Thyroid gland (tissue), 4 donors: ENCODE results near the gene STOML3. TPM values are rescaled to one million over a fixed set of nuclear protein-coding genes. Genes with fewer than 3 reads are reported as not detected.

Source experiments
- DNase-seq, 2 donors: peaks; one replicate each; pipeline ENCODE4 v3.0.0-alpha.2; 2019
- H3K27ac ChIP-seq, 3 donors: fragments of 200-600 bp; sonication (generic); 1 replicate in 2 of 3; 2 replicates in 1 of 3; pipeline ENCODE4 v1.5.1; 2016 to 2019; ENCODE audit warnings: mild to moderate bottlenecking in 1 of 3, moderate library complexity in 1 of 3
- H3K27me3 ChIP-seq: fragments of 200-600 bp; sonication (generic); one replicate; pipeline ENCODE4 v1.5.1; 2019
- H3K36me3 ChIP-seq, 2 donors: fragments of 200-600 bp; sonication (generic); one replicate each; pipeline ENCODE4 v1.5.1; 2016 to 2019
- H3K4me1 ChIP-seq, 2 donors: fragments of 200-600 bp; sonication (generic); one replicate each; pipeline ENCODE4 v1.5.1; 2017 to 2019
- H3K4me3 ChIP-seq, 3 donors: fragments of 200-600 bp; sonication (generic); replicated peaks in 1 of 3; 1 replicate in 2 of 3; 2 replicates in 1 of 3; pipeline ENCODE4 v1.5.1; 2016; ENCODE audit warnings: mild to moderate bottlenecking in 1 of 3
- H3K9me3 ChIP-seq: fragments of 200-600 bp; sonication (generic); one replicate; pipeline ENCODE4 v1.5.1; 2017
- POLR2A ChIP-seq, 2 donors: fragments of 450-650 bp; IDR thresholded peaks; one replicate each; pipeline ENCODE4 v1.6.1; 2017; ENCODE audit warnings: antibody characterized with exemption in 2 of 2, mild to moderate bottlenecking in 2 of 2, moderate library complexity in 1 of 2
- WGBS, 2 donors: methylation state at CpG; one replicate each; pipeline ENCODE4 v1.1.5; 2017; 5-methylcytosine and 5-hydroxymethylcytosine counted together
- intact Hi-C: fragments of 100-400 bp; cut with DNase I; formaldehyde crosslinking; loops from one replicate; pipeline ENCODE4 v1.15.1; 2023
- total RNA-seq, 4 donors: library from RNA; depleted of rRNA; stranded (reverse); fragments of >200 nt; gene quantifications; one replicate each; pipeline ENCODE4 v1.2.3, GENCODE V29; 2016
- TF ChIP-seq, protein P1 (sequence below), 6 experiments: fragments of 200-600 bp in 3 of 6; fragments of 450-650 bp in 3 of 6; sonication (generic) in 3 of 6; IDR thresholded peaks; one replicate each; pipeline ENCODE4 v1.5.1; 2016 to 2019; ENCODE audit warnings: antibody characterized with exemption in 6 of 6, mild to moderate bottlenecking in 2 of 6, inconsistent platforms in 1 of 6, moderate library complexity in 1 of 6

Gene STOML3, protein sequence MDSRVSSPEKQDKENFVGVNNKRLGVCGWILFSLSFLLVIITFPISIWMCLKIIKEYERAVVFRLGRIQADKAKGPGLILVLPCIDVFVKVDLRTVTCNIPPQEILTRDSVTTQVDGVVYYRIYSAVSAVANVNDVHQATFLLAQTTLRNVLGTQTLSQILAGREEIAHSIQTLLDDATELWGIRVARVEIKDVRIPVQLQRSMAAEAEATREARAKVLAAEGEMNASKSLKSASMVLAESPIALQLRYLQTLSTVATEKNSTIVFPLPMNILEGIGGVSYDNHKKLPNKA
- total RNA-seq, result not detected

DNA sequence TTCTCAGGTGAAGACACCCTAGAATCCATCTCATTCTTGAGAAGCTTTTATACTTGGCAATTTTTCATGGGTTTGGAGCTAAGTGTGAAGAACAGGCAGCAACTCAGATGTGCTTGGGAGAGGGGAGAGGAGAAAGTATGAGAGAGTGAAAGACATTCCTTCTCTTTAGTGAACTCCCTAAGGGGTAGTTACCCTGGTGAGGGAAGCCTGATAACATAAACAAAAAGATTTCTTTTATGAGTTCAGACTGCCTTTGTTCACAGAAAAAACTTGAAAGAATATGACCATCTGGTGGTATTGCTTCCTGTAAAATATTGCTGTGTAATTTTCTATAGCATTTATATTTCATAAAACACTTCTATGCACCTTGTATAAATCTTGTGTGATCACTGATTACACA, at the start of gene STOML3:
TSS of gene STOML3 (minus strand) at position 139 of the 400 bp plus-strand sequence. CDS start at position 29, 110 bp downstream.
- no peak within 1 kb of the TSS for H3K4me3 ChIP-seq
- DNase-seq, result no peak
- H3K27ac ChIP-seq, result no peak within 1 kb of the TSS
- H3K36me3 ChIP-seq, result no peaks in the 10 kb centered on the region
- H3K9me3 ChIP-seq, result no peaks in the 10 kb centered on the region
- H3K27me3 ChIP-seq, result no peaks in the 10 kb centered on the region
- TF ChIP-seq, protein P1, sequence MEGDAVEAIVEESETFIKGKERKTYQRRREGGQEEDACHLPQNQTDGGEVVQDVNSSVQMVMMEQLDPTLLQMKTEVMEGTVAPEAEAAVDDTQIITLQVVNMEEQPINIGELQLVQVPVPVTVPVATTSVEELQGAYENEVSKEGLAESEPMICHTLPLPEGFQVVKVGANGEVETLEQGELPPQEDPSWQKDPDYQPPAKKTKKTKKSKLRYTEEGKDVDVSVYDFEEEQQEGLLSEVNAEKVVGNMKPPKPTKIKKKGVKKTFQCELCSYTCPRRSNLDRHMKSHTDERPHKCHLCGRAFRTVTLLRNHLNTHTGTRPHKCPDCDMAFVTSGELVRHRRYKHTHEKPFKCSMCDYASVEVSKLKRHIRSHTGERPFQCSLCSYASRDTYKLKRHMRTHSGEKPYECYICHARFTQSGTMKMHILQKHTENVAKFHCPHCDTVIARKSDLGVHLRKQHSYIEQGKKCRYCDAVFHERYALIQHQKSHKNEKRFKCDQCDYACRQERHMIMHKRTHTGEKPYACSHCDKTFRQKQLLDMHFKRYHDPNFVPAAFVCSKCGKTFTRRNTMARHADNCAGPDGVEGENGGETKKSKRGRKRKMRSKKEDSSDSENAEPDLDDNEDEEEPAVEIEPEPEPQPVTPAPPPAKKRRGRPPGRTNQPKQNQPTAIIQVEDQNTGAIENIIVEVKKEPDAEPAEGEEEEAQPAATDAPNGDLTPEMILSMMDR (IDR thresholded peaks at IDR 0.05), result no peak
- no peak for TF ChIP-seq POLR2A (IDR thresholded peaks at IDR 0.05)
- no peaks in the 10 kb centered on the region for H3K4me1 ChIP-seq
- intact Hi-C loops, result no loop called here

DNA sequence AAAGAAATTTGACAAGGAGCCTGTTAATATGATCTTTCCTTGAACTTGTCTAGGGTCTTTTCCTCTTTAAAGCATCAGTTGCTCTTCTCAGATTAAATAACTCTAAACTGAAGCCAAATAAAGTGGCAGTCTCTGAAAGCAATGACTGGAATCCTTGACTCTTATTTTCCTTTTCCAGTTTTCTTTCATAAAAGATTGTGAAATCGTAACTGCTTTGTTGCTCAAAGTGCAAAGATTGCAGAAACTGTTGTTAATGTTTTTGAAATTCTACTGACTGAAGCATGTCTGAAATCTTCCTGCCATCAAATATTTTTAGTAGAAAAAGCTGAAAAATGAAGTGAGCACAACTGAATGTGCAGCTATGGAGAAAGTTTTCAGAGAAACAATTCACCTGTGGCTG, 49.6 kb upstream of the STOML3 start:
- Histone ChIP-seq H3K9me3 (no peaks in the 10 kb centered on the region), H3K4me1 (peaks cover 14 to 24% of the 10 kb centered on the region in 2 donors), H3K27me3 (no peaks in the 10 kb centered on the region), H3K36me3 (no peaks in the 10 kb centered on the region), H3K4me3 (no peak overlapping the region), H3K27ac (no peak overlapping the region)
- WGBS, 2 donors, result 65 to 67% methylated on average over 1 of the region's 1 CpG
- DNase-seq, result no peak
- TF ChIP-seq POLR2A (IDR thresholded peaks at IDR 0.05), result no peak
- TF ChIP-seq, protein P1 (IDR thresholded peaks at IDR 0.05), result no peak
- intact Hi-C loops, result no loop called here

DNA sequence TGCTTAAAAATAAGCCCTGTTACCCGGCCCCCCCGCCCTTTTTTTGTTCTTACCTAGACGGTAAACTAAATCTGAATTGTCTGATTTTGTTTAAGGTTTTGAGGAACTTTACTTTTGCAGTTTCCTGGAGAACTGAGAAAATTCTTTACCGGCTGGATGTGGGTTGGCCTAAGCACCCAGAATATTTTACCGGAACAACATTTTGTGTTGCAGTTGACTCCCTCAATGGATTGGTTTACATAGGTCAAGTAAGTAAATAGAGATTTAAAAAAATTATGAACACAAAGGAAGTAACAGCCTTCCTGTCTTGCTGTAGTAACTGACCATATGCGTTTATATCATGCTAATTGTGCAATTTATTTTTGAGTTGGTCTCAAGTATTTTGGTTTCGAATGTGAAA, 48.4 kb upstream of the STOML3 start:
- intact Hi-C loops, result no loop called here
- TF ChIP-seq, protein P1 (IDR thresholded peaks at IDR 0.05), result no peak
- TF ChIP-seq POLR2A (IDR thresholded peaks at IDR 0.05), result no peak
- Histone ChIP-seq H3K27me3 (no peaks in the 10 kb centered on the region), H3K4me3 (peak overlapping the region in 2 of 3 donors; percentile 82 to 99), H3K27ac (peak overlapping the region in 2 of 3 donors; percentile 55 to 72), H3K9me3 (no peaks in the 10 kb centered on the region), H3K4me1 (peaks cover 15 to 33% of the 10 kb centered on the region in 2 donors), H3K36me3 (no peaks in the 10 kb centered on the region)
- DNase-seq, result no peak
- WGBS, 2 donors, result 20 to 25% methylated on average over 7 of the region's 7 CpGs

DNA sequence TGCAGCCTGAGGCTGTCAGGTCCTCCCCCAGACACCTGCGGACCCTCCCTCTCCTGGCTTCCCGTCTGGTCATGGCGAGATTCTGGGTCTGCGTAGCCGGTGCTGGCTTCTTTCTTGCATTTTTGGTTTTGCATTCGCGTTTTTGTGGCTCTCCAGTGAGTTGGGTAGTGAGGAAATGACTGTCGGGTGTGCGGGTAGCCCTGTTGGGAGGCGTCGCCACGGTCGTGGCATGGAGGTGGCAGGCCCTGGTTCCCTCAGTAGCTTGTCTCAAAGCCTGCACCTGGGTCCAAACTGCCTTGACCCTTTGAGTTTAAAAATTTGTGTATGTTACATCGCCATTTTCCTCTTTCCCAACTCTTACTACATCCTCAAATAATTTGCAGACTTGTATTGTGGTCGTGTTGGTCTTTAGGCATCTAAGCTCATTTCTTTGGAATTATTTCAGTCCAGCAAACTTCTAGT, 48.0 kb upstream of the STOML3 start:
- no peaks in the 10 kb centered on the region for H3K9me3 ChIP-seq
- no peaks in the 10 kb centered on the region for H3K36me3 ChIP-seq
- WGBS, 2 donors, result 0% methylated on average over 15 of the region's 15 CpGs
- no peaks in the 10 kb centered on the region for H3K27me3 ChIP-seq
- peaks cover 15 to 33% of the 10 kb centered on the region in 2 donors for H3K4me1 ChIP-seq
- peak; percentile 10 to 26 for DNase-seq
- peak overlapping the region; percentile 55 to 72 (median 67) for H3K27ac ChIP-seq
- H3K4me3 ChIP-seq, result peak overlapping the region; percentile 71 to 99 (median 82)
- intact Hi-C loops, result no loop called here
- no peak for TF ChIP-seq POLR2A (IDR thresholded peaks at IDR 0.05)
- TF ChIP-seq, protein P1 (IDR thresholded peaks at IDR 0.05), result no peak

DNA sequence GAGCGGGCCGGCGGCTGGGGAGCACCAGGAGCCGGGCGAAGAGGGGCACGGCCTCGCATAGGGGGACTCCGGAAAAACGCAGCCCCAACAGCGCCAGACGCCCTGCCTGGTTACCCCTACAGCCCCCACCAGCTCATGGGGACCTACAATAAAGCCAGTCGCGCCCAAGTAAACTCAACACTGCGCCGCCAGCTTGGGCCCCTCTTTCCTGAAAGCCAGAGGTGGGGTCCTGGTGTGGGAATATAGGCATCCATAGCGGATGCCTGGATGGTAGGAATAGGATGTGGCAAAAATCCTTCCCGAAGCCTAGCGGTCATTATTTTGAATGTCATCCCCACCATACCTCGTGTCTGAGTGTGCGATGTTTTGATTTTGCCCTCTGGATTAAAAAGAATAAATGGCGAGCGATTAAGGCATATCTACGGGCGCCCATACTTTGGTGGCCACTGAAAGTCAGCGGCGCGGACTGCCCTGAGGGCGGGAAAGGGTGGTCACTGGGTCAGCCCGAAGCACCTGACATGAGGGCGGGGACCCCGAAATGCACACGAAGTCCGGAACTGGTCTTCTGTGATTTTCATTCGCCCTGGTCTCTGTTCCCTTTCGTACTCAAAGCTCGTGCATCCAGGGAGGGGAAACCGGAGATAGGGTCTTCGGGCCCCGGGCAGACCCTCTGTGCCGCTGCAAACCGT, 47.4 kb upstream of the STOML3 start, which contains the start of the genes NHLRC3 and PROSER1:
TSS of gene NHLRC3 (plus strand) at position 577 of the 689 bp plus-strand sequence. CDS start 184 bp downstream, outside the sequence.
TSS of gene PROSER1 (minus strand) at position 210 of the 689 bp plus-strand sequence. CDS start 847 bp downstream, outside the sequence.
- H3K4me1 ChIP-seq, result peaks cover 15 to 33% of the 10 kb centered on the region in 2 donors
- intact Hi-C loops, result no loop called here
- 0% methylated on average over 30 to 35 of the region's 41 CpGs for WGBS, 2 donors

More for the DNA sequence above, 47.4 kb upstream of the STOML3 start, which contains the start of the genes NHLRC3 and PROSER1:
- Histone ChIP-seq H3K36me3 (no peaks in the 10 kb centered on the region), H3K27me3 (no peaks in the 10 kb centered on the region), H3K4me3 (peak within 1 kb of the TSS; percentile 71 to 99 (median 82)), H3K9me3 (no peaks in the 10 kb centered on the region), H3K27ac (peak within 1 kb of the TSS; percentile 55 to 72 (median 67))
- peak; percentile 95 to 96 for DNase-seq
- peak in 1 of 2 donors; percentile 49 for TF ChIP-seq POLR2A (IDR thresholded peaks at IDR 0.05)
- TF ChIP-seq, protein P1 (IDR thresholded peaks at IDR 0.05), result peak in 1 of 6 experiments; percentile 34
